WTC11 (cell line): ENCODE measurements around the gene SMURF1. TPM values are rescaled to one million over a fixed set of nuclear protein-coding genes. Genes with fewer than 3 reads are reported as not detected.

Experiments used
- ATAC-seq: fragments of 200-7000 bp; cut with Tn5 transposase; 2 replicates; pipeline ENCODE4 v1.10.0; 2021; ENCODE audit warnings: mild to moderate bottlenecking, moderate library complexity
- CTCF ChIA-PET: fragments of 300-600 bp; sonication (Branson Sonifier 250); formaldehyde crosslinking; loops from one replicate; lab custom pipeline; 2021; ENCODE audit warnings: antibody characterized with exemption; lab: Charles Lee
- POLR2A ChIA-PET: fragments of 350-600 bp; sonication (Branson Sonifier 250); formaldehyde crosslinking; loops from one replicate; lab custom pipeline; 2021; ENCODE audit warnings: antibody characterized with exemption; lab: Charles Lee
- DNase-seq: peaks from one replicate; pipeline ENCODE4 v3.0.0; 2021; ENCODE audit warnings: low spot score
- H3K27ac Mint-ChIP-seq: 2 replicates; pipeline ENCODE4 v1.8.0; 2021; ENCODE audit warnings: mixed read lengths
- H3K27me3 Mint-ChIP-seq: 2 replicates; pipeline ENCODE4 v1.8.0; 2021; ENCODE audit warnings: low read depth, mild to moderate bottlenecking, moderate library complexity, mixed read lengths
- H3K36me3 Mint-ChIP-seq: 2 replicates; pipeline ENCODE4 v1.8.0; 2021; ENCODE audit warnings: mixed read lengths
- H3K4me1 Mint-ChIP-seq: 2 replicates; pipeline ENCODE4 v1.8.0; 2022; ENCODE audit warnings: mixed read lengths
- H3K4me3 Mint-ChIP-seq: 2 replicates; pipeline ENCODE4 v1.8.0; 2021; ENCODE audit warnings: mild to moderate bottlenecking, moderate library complexity, mixed read lengths
- H3K9me3 Mint-ChIP-seq: 2 replicates; pipeline ENCODE4 v1.8.0; 2021; ENCODE audit warnings: mixed read lengths
- AFF4 ChIP-seq: sonication (generic); formaldehyde crosslinking; IDR thresholded peaks from 2 replicates; pipeline ENCODE4 v1.8.1; 2023; ENCODE audit warnings: mild to moderate bottlenecking, missing genetic modification reagents, borderline replicate concordance
- ARID4B ChIP-seq: sonication (generic); formaldehyde crosslinking; IDR thresholded peaks from 2 replicates; pipeline ENCODE4 v1.8.0; 2023; ENCODE audit warnings: missing genetic modification reagents, mild to moderate bottlenecking, borderline replicate concordance
- CBFB ChIP-seq: sonication (generic); formaldehyde crosslinking; IDR thresholded peaks from 2 replicates; pipeline ENCODE4 v1.8.1; 2022; ENCODE audit warnings: mild to moderate bottlenecking, low read depth, missing genetic modification reagents
- ETV6 ChIP-seq: sonication (generic); formaldehyde crosslinking; IDR thresholded peaks from 2 replicates; pipeline ENCODE4 v1.8.1; 2022; ENCODE audit warnings: mild to moderate bottlenecking, missing genetic modification reagents
- FOXK1 ChIP-seq: sonication (generic); formaldehyde crosslinking; IDR thresholded peaks from 2 replicates; pipeline ENCODE4 v1.8.0; 2022; ENCODE audit warnings: mild to moderate bottlenecking, moderate library complexity, missing genetic modification reagents
- IRF1 ChIP-seq: sonication (generic); formaldehyde crosslinking; IDR thresholded peaks from 2 replicates; pipeline ENCODE4 v1.8.0; 2023; ENCODE audit warnings: missing genetic modification reagents
- SP1 ChIP-seq: sonication (generic); formaldehyde crosslinking; conservative IDR thresholded peaks from 2 replicates; pipeline ENCODE4 v1.8.1; 2022; ENCODE audit warnings: missing genetic modification reagents
- USF1 ChIP-seq: sonication (generic); formaldehyde crosslinking; IDR thresholded peaks from 2 replicates; pipeline ENCODE4 v1.8.0; 2022; ENCODE audit warnings: mild to moderate bottlenecking, missing genetic modification reagents
- ZNF138 ChIP-seq: sonication (generic); formaldehyde crosslinking; conservative IDR thresholded peaks from 2 replicates; pipeline ENCODE4 v1.8.1; 2022; ENCODE audit warnings: mild to moderate bottlenecking, moderate library complexity, missing genetic modification reagents
- ZNF671 ChIP-seq: fragments of 250-450 bp; sonication (Bioruptor Pico); IDR thresholded peaks from 2 replicates; pipeline ENCODE4 v1.8.0; 2021; ENCODE audit warnings: mild to moderate bottlenecking
- total RNA-seq: library from RNA; stranded (reverse); gene quantifications from 3 replicates; pipeline ENCODE4 v1.2.3, GENCODE V29; 2021
- TF ChIP-seq, protein P1 (sequence below): fragments of 200-600 bp; IDR thresholded peaks from 2 replicates; pipeline ENCODE4 v1.8.0; 2022; ENCODE audit warnings: antibody characterized with exemption

Gene SMURF1
- total RNA-seq, 1 experiment from 2014 or later, result 23.2 TPM

GRCh38 chr7:99112979-99113378 is 30.9 kb downstream of the SMURF1 start:
- DNase-seq (no peak), ATAC-seq (no peak)
- ChIA-PET POLR2A (interaction anchor here (0.6 to 0.7 kb wide), 2 partner anchors 9 to 60 kb away, joined by 5 to 6 read pairs; no protein-coding TSS in a partner anchor), CTCF (interaction anchor here (0.6 to 2.2 kb wide), 3 partner anchors 30 to 113 kb away, joined by 3 to 5 read pairs (median 3); no protein-coding TSS in a partner anchor)
- peaks cover 14% of the 10 kb centered on the region for H3K9me3 Mint-ChIP-seq
- peak overlapping the region; percentile 61 for H3K27ac Mint-ChIP-seq
- TF ChIP-seq AFF4 (CRISPR knock-in tag) (no peak), ZNF138 (no peak), IRF1 (CRISPR knock-in tag) (no peak), ZNF671 (no peak), FOXK1 (CRISPR knock-in tag) (no peak), USF1 (CRISPR knock-in tag) (no peak), ETV6 (no peak), SP1 (no peak), ARID4B (CRISPR knock-in tag) (no peak)
- TF ChIP-seq, protein P1, sequence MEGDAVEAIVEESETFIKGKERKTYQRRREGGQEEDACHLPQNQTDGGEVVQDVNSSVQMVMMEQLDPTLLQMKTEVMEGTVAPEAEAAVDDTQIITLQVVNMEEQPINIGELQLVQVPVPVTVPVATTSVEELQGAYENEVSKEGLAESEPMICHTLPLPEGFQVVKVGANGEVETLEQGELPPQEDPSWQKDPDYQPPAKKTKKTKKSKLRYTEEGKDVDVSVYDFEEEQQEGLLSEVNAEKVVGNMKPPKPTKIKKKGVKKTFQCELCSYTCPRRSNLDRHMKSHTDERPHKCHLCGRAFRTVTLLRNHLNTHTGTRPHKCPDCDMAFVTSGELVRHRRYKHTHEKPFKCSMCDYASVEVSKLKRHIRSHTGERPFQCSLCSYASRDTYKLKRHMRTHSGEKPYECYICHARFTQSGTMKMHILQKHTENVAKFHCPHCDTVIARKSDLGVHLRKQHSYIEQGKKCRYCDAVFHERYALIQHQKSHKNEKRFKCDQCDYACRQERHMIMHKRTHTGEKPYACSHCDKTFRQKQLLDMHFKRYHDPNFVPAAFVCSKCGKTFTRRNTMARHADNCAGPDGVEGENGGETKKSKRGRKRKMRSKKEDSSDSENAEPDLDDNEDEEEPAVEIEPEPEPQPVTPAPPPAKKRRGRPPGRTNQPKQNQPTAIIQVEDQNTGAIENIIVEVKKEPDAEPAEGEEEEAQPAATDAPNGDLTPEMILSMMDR, result no peak
- peaks cover 43% of the 10 kb centered on the region for H3K4me1 Mint-ChIP-seq
- H3K36me3 Mint-ChIP-seq, result no peaks in the 10 kb centered on the region
- H3K27me3 Mint-ChIP-seq, result no peaks in the 10 kb centered on the region
- no peak overlapping the region for H3K4me3 Mint-ChIP-seq

- H3K4me3 Mint-ChIP-seq, result no peak overlapping the region
These were observed 31.8 kb downstream of the SMURF1 start for GRCh38 chr7:99112097-99112496.

More at GRCh38 chr7:99112097-99112496, 31.8 kb downstream of the SMURF1 start:
- POLR2A ChIA-PET, result no interaction called here
- H3K4me1 Mint-ChIP-seq, result peaks cover 51% of the 10 kb centered on the region
- H3K9me3 Mint-ChIP-seq, result peaks cover 11% of the 10 kb centered on the region
- H3K36me3 Mint-ChIP-seq, result no peaks in the 10 kb centered on the region
- no peaks in the 10 kb centered on the region for H3K27me3 Mint-ChIP-seq
- CTCF ChIA-PET, result interaction anchor here (0.6 to 2.2 kb wide), 3 partner anchors 26 to 75 kb away, joined by 4 to 5 read pairs (median 5); no protein-coding TSS in a partner anchor
- TF ChIP-seq CBFB (CRISPR knock-in tag), result no peak
- ATAC-seq (peak; percentile 43), DNase-seq (no peak)
- H3K27ac Mint-ChIP-seq, result peak overlapping the region; percentile 91
